Esophagus muscularis mucosa (tissue), 3 donors: Measurements from ENCODE around the gene SAP25.

Experiments used
- POLR2A ChIP-seq: fragments of 450-650 bp; IDR thresholded peaks from one replicate; pipeline ENCODE4 v1.6.1; 2017; ENCODE audit warnings: antibody characterized with exemption, moderate library complexity, mild to moderate bottlenecking, low read depth
- POLR2AphosphoS5 ChIP-seq, 2 donors: sonication (generic); formaldehyde crosslinking; IDR thresholded peaks; one replicate each; pipeline ENCODE4 v1.6.1; 2017; ENCODE audit warnings: antibody characterized with exemption in 2 of 2
- TF ChIP-seq, protein P1 (sequence below), 3 experiments: fragments of 200-600 bp in 2 of 3; fragments of 450-650 bp in 1 of 3; sonication (generic) in 2 of 3; IDR thresholded peaks; one replicate each; pipeline ENCODE4 v1.5.1; 2017 to 2019; ENCODE audit warnings: antibody characterized with exemption in 3 of 3, mild to moderate bottlenecking in 2 of 3, moderate library complexity in 1 of 3

DNA sequence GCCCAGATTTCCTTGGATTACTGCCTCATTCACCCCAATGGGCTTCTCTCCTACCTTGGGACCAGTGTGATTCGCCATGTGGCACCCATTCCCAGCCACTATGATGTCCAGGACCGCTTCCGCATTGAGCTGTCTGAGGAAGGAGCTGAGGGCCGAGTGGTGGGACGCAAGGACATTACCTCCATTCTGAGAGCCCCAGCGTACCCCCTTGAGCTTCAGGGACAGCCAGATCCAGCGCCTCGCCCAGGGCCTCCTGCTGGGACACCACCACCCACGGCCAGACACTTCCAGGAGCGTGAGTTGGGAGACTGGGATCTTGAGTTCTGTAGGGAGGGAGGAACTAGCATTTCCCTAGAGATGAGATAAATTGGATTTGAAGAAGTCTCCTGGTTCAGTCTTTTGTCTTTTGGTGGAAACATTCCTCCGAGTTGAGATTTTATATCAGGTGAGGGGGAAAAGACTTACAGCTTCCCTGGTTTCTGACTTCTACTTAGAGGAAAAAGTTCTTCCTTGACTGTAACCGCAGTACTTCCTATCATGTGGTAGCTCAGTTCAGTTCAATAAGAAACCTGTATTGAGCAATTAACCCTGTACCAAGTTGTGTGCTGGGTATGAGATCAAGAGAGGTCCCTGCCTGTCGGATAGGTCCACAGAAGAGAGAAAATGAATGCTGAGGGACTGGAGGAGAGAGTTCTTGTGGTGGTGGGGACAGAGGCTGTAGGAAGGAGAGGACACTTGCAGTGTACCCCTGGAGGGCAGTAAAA lies 39.9 kb upstream of the SAP25 start:
- TF ChIP-seq, protein P1, sequence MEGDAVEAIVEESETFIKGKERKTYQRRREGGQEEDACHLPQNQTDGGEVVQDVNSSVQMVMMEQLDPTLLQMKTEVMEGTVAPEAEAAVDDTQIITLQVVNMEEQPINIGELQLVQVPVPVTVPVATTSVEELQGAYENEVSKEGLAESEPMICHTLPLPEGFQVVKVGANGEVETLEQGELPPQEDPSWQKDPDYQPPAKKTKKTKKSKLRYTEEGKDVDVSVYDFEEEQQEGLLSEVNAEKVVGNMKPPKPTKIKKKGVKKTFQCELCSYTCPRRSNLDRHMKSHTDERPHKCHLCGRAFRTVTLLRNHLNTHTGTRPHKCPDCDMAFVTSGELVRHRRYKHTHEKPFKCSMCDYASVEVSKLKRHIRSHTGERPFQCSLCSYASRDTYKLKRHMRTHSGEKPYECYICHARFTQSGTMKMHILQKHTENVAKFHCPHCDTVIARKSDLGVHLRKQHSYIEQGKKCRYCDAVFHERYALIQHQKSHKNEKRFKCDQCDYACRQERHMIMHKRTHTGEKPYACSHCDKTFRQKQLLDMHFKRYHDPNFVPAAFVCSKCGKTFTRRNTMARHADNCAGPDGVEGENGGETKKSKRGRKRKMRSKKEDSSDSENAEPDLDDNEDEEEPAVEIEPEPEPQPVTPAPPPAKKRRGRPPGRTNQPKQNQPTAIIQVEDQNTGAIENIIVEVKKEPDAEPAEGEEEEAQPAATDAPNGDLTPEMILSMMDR (IDR thresholded peaks at IDR 0.05), result no peak
- TF ChIP-seq POLR2A, result no peak
- TF ChIP-seq POLR2AphosphoS5 (IDR thresholded peaks at IDR 0.05), result no peak
